HG02885 (cell line): Measurements from ENCODE around the gene TRIM2.

Source experiments
- ATAC-seq: cut with Tn5 transposase; IDR thresholded peaks from one replicate; pipeline ENCODE4 v1.9.1; 2021; ENCODE audit warnings: mild to moderate bottlenecking; ENCODE audit not compliant: unreplicated experiment, poor library complexity

Gene TRIM2

DNA sequence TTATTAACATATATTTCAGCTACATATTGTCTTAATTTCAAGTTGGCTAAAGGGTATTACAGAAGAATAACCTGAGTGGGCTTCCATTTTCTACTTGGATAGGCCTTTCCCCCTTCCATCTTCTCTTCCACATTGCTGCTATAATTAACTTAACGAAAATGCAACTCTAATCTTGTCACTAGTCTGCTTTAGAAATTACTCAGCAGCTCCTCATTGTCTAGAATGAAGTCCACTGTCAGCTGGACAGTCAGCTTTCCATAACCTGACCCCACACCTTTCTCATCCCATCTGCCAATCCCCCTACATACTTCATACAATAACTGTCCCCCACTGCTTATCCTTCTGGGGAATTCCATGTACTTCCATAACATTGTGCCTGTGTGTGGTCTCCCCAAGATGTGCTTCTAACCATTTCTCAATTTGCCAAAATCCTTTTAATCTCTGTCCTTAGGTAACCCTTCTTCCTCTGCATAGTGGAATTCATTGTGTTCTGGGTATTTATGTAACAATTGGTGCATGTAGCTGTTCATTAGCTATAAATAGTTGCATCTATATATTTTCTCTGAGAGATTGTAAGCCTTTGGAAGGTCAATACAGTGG lies 145.1 kb downstream of the TRIM2 start:
- ATAC-seq: no peak

DNA sequence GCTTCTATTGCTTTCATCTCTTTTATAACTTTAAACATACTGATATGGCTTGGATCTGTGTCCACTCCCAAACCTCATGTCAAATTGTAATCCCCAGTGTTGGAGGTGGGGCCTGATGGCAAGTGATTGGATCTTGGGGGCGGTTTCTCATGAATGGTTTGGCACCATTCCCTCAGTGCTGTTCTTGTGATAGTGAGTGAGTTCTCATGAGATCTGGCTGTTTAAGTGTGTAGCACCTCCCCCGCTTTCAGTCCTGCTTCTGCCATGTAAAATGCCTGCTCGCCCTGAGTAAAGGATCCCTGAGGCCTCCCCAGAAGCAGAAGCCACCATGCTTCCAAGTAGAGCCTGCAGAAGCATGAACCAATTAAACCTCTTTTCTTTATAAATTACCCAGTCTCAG lies 157.9 kb downstream of the TRIM2 start:
- no peak for ATAC-seq

- no peak for ATAC-seq
These were observed 159.8 kb downstream of the TRIM2 start for GRCh38 chr4:153364061-153364460.

DNA sequence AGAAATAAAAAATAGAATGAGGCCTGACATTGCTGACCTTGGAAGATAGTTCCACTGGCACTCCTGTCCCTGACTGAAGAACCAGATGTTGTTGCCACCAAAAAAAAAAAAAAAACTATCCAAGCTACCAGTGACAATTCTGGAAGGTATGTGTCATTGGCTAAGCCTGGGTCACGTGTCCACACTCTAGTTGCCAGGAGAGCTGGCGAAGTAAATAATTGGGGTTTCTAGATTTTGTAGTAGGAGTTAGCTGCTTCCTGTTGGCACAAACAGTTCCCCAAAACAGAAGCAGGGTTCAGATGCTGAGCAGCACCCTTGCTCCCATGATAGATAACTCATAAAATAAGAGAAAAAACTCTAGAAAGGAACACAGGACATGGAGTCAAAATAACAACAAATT lies 160.8 kb downstream of the TRIM2 start:
- ATAC-seq: no peak

DNA sequence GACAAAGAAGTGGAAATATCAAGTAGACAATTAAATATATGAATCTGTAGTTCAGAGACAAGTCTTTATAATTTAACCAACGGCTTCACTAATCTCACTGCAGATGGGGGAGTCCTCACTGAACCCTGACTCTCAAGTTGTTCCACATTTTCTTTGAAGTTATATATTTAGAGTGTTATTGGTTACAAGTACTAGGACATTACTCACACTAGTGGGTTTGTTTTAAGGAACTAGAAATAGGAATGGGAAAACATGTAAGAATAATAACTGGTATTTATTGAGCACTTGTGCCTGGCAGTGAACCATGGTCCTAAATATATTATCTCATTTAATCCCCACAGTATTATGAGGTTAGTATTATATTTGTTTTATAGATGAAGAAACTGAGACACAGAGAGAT lies 162.2 kb downstream of the TRIM2 start:
- ATAC-seq: no peak

- peak; percentile 50 for ATAC-seq
These were observed 162.8 kb downstream of the TRIM2 start for GRCh38 chr4:153367092-153367491.

- no peak for ATAC-seq
These were observed 164.8 kb downstream of the TRIM2 start for GRCh38 chr4:153369021-153369420.

- no peak for ATAC-seq
These were observed 167.5 kb downstream of the TRIM2 start for GRCh38 chr4:153371701-153372234.

DNA sequence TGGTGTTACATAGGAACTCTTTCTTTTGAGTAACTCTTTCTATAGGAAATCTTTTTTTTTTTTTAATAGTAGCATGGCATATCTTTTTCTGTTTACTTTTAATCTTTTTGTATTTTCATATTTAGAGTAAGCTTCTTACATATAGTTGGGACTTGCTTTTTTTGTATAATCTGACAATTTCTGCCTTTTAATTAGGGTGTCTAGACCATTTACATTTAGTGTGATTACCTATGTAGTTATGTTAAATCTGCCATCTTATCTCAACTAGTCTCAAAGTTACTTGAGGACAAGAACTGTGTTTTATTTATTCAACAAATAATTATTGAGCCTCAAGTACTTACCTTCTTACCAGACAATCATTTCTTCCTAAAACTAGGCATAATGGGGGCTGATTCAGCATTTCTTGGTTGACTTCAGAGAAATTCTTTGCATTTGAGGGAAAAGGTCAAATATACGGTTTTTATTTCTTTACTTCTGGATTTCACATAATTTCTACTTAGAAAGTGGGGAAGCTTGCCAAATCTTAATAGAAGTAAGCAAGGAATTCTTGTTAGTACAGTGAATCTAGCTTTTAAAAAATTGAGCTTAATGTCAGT lies 168.8 kb downstream of the TRIM2 start:
- no peak for ATAC-seq

DNA sequence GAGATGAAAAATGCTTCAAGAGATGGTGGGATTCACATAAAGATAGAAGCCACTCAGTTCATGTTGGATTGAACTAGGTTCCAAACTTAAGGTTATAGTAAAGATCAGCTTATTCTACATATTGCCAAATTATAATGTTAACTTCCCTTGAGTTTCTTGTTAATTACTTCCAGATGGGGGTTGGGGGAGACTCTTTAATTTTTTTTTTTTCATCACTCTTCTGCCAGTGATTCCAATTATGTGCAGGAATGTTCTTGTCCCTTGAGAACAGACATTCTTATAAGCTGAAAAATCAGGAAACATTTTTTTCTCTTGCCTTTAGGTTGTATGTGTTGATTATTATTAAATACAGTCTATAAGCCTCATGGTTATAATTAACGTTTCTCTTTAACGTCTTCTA lies 170.2 kb downstream of the TRIM2 start:
- ATAC-seq: no peak

DNA sequence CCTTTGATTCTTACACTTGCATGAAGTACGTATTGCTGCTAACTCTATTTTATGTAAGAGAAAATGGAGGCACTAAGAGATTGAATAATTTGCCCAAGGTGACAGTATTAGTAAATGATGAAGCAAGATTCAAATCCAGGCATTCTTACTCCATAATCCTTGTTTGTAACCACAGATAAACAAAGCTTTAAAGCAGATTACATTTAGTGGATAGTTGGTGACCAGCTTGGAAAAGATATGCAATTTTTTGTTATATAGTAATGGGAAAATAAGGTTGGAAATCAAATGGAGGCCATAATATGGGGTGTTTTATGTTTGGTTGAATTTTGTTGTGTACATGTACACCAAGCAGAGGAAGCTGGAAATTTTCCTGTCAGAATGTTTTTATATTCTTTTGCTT lies 171.1 kb downstream of the TRIM2 start:
- ATAC-seq: no peak

GRCh38 chr4:153383131-153383530 lies 178.9 kb downstream of the TRIM2 start:
- ATAC-seq: no peak

DNA sequence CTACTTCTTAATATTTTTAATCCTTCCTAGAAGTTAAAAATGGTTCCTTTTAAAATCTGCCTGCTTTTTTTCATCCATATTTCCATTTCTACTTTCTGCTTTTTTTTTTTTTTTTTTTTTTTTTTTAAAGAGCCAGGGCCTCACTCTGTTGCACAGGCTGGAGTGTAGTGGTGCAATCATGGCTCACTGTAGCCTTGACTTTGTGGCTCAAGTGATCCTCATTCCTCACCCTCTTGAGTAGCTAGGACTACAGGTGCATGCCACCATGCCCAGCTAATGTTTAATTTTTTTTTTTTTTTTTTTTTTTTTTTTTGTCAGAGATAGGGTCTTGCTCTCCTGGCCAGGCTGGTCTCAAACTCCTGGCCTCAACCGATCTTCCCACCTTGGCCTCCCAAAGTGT lies 179.9 kb downstream of the TRIM2 start:
- ATAC-seq: no peak

- ATAC-seq: no peak
These were observed 181.5 kb downstream of the TRIM2 start for GRCh38 chr4:153385784-153386183.

GRCh38 chr4:153387981-153388380 lies 183.7 kb downstream of the TRIM2 start:
- ATAC-seq: no peak
